ENCODE measurements around the gene IL5.

The IL5 gene

DNA sequence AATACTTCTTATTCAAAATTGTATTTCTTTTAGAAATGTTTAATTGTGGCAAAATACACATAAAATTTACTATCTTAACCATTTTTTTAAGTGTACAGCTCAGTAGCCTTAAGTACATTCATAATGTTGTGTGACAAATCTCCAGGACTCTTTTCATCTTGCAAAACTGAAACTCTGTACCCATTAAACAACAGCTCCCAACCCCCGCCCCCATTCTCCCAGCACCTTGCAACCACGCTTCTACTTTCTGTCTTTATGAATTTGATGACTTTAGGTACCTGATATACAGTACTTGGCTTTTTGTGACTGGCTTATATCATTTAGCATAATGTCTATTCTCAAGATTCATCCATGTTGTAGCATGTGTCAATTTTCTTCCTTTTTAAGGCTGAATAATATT lies 2.8 kb upstream of the IL5 start:
- peaks cover 11% of the 10 kb centered on the region for H3K4me1 ChIP-seq (ENCODE audit: low read length)
- no peaks in the 10 kb centered on the region for H3K36me3 ChIP-seq (replicated peaks; ENCODE audit: low read depth, low read length)
- H3K4me3 ChIP-seq (ENCODE audit: low read length): no peak overlapping the region
- no peaks in the 10 kb centered on the region for H4K20me1 ChIP-seq (ENCODE audit: insufficient read depth, low read length)
- no peak overlapping the region for H3K4me2 ChIP-seq (ENCODE audit: low read length)
- no peaks in the 10 kb centered on the region; the same call in 1 of the 2 replicates for H3K27me3 ChIP-seq (ENCODE audit: low read depth, low read length)
- H3K9me3 ChIP-seq (ENCODE audit: insufficient read depth, low read length): no peaks in the 10 kb centered on the region
- H2AFZ ChIP-seq (ENCODE audit: low read depth, low read length): no peak overlapping the region
- H3K79me2 ChIP-seq (ENCODE audit: low read length): no peaks in the 10 kb centered on the region
- no peak overlapping the region for H3K27ac ChIP-seq (ENCODE audit: low read length)
- no peak overlapping the region for H3K9ac ChIP-seq (ENCODE audit: low read length)
- TF ChIP-seq, protein P1, sequence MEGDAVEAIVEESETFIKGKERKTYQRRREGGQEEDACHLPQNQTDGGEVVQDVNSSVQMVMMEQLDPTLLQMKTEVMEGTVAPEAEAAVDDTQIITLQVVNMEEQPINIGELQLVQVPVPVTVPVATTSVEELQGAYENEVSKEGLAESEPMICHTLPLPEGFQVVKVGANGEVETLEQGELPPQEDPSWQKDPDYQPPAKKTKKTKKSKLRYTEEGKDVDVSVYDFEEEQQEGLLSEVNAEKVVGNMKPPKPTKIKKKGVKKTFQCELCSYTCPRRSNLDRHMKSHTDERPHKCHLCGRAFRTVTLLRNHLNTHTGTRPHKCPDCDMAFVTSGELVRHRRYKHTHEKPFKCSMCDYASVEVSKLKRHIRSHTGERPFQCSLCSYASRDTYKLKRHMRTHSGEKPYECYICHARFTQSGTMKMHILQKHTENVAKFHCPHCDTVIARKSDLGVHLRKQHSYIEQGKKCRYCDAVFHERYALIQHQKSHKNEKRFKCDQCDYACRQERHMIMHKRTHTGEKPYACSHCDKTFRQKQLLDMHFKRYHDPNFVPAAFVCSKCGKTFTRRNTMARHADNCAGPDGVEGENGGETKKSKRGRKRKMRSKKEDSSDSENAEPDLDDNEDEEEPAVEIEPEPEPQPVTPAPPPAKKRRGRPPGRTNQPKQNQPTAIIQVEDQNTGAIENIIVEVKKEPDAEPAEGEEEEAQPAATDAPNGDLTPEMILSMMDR (IDR thresholded peaks at IDR 0.05; ENCODE audit: low read depth, low read length): no peak
- TF ChIP-seq EZH2phosphoT487 (IDR thresholded peaks at IDR 0.05; ENCODE audit: low read depth): no peak

DNA sequence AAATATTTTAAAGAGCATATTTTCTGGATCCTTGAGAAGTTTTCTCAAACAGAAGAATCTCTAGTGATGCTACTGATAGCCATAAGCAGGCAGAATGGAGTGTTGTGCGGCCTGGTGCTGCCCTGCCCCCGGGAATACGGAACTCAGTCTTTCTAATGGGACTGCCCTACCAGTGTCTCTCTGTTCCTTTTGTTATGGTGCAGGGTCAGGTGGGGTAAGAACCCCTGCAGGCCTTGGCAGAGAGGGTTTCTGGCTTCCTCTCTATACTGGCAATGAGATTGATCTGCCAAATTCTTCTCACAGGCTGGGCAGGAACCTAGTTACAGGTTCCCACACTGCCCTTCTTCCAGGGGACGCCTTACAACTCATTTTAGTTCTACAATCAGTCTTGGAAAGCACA lies 2.6 kb downstream of the IL5 start:
- Histone ChIP-seq H3K27me3 (ENCODE audit: low read depth, low read length) (peaks cover 7% of the 10 kb centered on the region; the same call in 1 of the 2 replicates), H3K9me3 (ENCODE audit: insufficient read depth, low read length) (no peaks in the 10 kb centered on the region), H3K36me3 (replicated peaks; ENCODE audit: low read depth, low read length) (no peaks in the 10 kb centered on the region), H3K27ac (ENCODE audit: low read length) (no peak overlapping the region), H3K4me2 (ENCODE audit: low read length) (no peak overlapping the region), H3K4me1 (ENCODE audit: low read length) (peaks cover 11% of the 10 kb centered on the region), H3K79me2 (ENCODE audit: low read length) (no peaks in the 10 kb centered on the region), H3K9ac (ENCODE audit: low read length) (no peak overlapping the region), H3K4me3 (ENCODE audit: low read length) (no peak overlapping the region), H2AFZ (ENCODE audit: low read depth, low read length) (no peak overlapping the region), H4K20me1 (ENCODE audit: insufficient read depth, low read length) (no peaks in the 10 kb centered on the region)
- TF ChIP-seq EZH2phosphoT487 (IDR thresholded peaks at IDR 0.05; ENCODE audit: low read depth): no peak
- TF ChIP-seq, protein P1 (IDR thresholded peaks at IDR 0.05; ENCODE audit: low read depth, low read length): no peak

DNA sequence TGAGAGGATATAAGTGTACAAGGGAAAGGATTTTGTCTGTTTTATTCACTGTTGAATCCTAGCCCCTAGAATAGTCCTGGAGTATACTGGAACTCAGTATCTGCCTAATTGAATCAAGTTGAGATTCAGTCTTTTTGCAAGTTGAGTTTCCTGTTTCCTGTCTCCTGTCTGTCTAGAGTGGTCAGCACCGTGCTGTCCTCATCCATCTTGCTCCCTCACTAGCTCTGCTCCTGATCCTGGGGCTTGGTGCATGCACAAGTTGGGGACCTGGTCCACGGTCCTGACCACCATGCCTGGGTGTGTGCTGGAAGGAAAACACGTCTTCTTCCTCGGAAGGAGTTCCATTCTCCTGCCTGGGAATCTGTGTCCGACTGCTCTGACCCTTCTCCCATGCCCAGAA lies 3.2 kb downstream of the IL5 start:
- H2AFZ ChIP-seq (ENCODE audit: low read depth, low read length): no peak overlapping the region
- H3K4me3 ChIP-seq (ENCODE audit: low read length): no peak overlapping the region
- H3K27me3 ChIP-seq (ENCODE audit: low read depth, low read length): peaks cover 13% of the 10 kb centered on the region; the same call in 1 of the 2 replicates
- no peak for TF ChIP-seq EZH2phosphoT487 (IDR thresholded peaks at IDR 0.05; ENCODE audit: low read depth)
- TF ChIP-seq, protein P1 (IDR thresholded peaks at IDR 0.05; ENCODE audit: low read depth, low read length): no peak
- peaks cover 11% of the 10 kb centered on the region for H3K4me1 ChIP-seq (ENCODE audit: low read length)
- no peak overlapping the region for H3K4me2 ChIP-seq (ENCODE audit: low read length)
- no peaks in the 10 kb centered on the region for H4K20me1 ChIP-seq (ENCODE audit: insufficient read depth, low read length)
- no peaks in the 10 kb centered on the region for H3K79me2 ChIP-seq (ENCODE audit: low read length)
- H3K9ac ChIP-seq (ENCODE audit: low read length): no peak overlapping the region
- no peak overlapping the region for H3K27ac ChIP-seq (ENCODE audit: low read length)
- no peaks in the 10 kb centered on the region for H3K36me3 ChIP-seq (replicated peaks; ENCODE audit: low read depth, low read length)
- no peaks in the 10 kb centered on the region for H3K9me3 ChIP-seq (ENCODE audit: insufficient read depth, low read length)

DNA sequence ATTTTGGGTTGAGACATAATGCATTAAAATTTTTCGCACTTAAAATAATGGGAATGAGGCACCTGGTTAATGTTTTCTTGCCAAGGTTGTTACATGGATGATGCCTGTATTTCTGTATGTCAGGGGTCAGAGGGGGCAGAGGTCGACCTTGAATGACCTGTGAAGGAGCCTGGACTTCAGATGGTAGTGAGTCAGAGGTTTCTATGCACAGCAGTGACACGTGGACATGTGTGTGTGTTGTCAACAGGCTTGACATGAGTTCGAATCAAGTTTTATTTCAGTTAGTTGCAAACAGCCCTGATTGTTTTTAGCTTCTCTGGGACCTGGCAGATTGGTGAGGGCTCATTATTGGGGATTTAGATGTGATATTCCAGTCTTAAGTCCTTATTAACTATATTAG lies 3.6 kb downstream of the IL5 start:
- no peaks in the 10 kb centered on the region for H3K36me3 ChIP-seq (replicated peaks; ENCODE audit: low read depth, low read length)
- H3K27me3 ChIP-seq (ENCODE audit: low read depth, low read length): peaks cover 17% of the 10 kb centered on the region
- no peaks in the 10 kb centered on the region for H3K79me2 ChIP-seq (ENCODE audit: low read length)
- no peaks in the 10 kb centered on the region for H4K20me1 ChIP-seq (ENCODE audit: insufficient read depth, low read length)
- no peak overlapping the region for H3K27ac ChIP-seq (ENCODE audit: low read length)
- H3K9me3 ChIP-seq (ENCODE audit: insufficient read depth, low read length): no peaks in the 10 kb centered on the region
- no peak overlapping the region for H3K4me2 ChIP-seq (ENCODE audit: low read length)
- H3K4me1 ChIP-seq (ENCODE audit: low read length): peaks cover 11% of the 10 kb centered on the region
- no peak overlapping the region for H2AFZ ChIP-seq (ENCODE audit: low read depth, low read length)
- no peak overlapping the region for H3K4me3 ChIP-seq (ENCODE audit: low read length)
- TF ChIP-seq, protein P1 (IDR thresholded peaks at IDR 0.05; ENCODE audit: low read depth, low read length): no peak
- no peak overlapping the region for H3K9ac ChIP-seq (ENCODE audit: low read length)

Measured in OCI-LY3 (cell line).